GM18909 (cell line): ENCODE measurements around the gene CNTNAP4.

Experiments used
- ATAC-seq: cut with Tn5 transposase; IDR thresholded peaks from one replicate; pipeline ENCODE4 v1.9.1; 2021; ENCODE audit warnings: mild to moderate bottlenecking; ENCODE audit not compliant: unreplicated experiment, poor library complexity

The CNTNAP4 gene

DNA sequence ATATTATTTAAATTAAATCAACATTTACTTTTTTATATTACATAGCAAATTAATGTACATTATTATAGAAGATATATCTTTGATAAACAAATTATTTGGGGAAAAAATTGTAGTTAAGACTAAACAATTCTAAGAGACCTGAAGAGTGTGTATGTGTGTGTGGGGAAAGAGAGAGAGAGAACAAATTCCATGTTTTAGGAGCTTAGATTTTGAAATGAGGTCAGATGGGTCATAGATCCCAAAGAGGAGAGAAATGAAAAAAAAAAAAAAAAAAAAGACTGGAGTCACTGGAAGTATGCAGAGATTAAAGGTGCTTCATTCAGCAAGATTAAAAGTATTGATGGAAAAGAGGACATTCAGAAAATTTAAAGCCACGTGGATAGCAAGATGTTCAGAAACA, 206.8 kb downstream of the CNTNAP4 start:
- ATAC-seq = no peak

DNA sequence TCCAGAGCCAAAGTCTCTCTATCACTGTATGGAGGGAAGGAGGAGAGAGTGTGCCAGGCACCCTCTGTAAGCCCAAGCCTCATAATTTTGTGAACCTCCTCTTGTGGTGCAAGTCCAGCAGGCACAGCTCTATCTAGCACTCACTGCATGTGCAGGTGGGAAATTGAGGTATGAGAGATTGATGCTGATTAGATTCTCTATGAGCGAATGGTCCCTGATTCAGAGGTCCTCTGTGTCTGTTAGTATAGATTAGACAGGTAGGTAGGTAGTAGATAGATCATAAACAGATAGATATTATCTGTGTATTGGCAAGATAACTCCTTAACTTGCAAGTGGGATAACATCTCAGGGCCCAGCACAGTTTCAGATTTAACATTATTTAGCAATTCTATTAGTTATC, 209.5 kb downstream of the CNTNAP4 start:
- ATAC-seq = no peak

DNA sequence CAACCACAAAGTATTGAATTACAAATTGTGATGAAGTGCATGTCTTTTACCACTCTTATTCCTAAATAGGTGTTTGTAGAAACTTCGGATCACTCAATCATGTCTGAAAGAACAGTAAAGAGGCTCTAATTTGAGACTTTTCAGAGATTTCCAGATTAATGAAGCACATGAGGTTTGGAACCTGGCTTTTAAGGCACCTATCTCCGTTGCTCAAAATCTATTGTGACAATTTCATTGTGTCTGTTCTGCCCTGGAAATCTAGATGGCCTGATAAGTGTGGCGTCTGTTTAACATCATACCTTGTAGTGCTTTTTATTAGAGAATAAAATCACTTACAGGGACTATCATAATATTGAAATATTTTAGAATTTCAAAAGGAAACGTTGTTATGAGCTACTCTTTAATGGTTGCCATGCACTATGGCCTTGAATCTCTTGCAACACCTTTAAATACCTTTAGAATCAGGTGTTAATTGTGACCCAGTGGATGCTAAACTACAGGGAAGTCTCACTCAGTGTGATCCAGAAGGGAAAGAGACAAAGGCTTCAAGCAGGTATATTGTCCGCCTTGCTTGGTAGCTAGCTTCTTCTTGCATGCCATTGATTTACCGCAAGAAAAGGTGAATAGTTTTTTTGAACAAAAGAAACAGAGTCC, 210.3 kb downstream of the CNTNAP4 start:
- ATAC-seq = no peak

DNA sequence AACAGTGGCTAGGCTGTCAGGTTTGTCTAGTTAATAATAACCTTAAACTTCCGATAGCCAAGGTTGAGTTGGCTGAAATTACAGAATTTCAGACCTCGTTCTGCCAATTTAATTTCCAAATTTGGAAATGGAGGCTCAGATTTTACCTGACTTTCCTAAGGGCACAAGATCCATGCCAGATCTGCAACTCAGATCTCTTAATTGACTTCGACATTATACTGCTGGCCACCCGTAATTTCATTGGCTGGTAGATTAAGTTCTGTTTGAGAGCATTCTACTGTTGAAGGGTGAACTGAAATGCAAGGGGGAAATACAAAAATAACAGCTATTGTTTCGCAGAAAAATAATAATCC, 210.8 kb downstream of the CNTNAP4 start:
- no peak for ATAC-seq

DNA sequence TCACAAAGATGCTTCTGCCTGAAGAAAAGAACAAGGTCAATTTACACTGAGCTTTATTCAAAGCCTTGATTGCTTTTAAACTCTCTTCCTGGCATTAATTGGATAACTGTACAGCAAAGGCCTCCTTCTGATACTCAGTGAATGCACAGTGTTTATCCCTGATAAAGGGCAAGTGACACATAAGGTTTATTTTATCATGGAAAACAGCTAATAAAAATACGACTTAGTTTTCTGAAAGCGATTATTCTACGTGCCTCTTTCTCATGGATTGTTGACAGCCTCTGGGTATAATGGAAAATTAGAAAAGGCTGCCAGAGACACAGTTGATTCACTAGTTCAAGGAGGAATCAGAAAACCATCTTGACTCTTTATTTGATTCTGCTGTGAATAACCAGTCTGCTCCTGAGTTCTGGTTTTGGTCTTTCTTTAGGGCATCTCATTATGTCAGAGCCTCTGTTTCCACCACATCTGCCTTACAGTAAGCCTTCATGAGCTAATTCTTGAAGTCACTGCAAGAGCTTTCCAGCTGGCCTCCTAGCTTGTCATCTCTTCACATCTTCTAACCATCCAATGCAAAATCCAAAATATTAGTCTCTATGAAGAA, 212.9 kb downstream of the CNTNAP4 start:
- no peak for ATAC-seq

DNA sequence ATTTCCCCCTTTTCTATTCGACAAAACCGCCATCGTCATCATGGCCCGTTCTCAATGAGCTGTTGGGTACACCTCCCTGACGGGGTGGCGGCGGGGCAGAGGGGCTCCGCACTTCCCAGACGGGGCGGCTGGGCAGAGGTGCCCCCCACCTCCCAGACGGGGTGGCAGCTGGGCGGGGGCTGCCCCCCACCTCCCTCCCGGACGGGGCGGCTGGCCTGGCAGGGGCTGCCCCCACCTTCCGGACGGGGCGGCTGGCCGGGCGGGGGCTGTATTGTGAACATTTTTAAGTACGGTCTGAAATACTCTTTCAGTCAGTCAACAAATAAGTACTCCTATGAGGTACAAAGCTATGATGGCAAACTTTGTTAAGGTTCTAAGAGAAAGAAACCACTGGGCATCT, 222.8 kb downstream of the CNTNAP4 start:
- ATAC-seq = no peak

DNA sequence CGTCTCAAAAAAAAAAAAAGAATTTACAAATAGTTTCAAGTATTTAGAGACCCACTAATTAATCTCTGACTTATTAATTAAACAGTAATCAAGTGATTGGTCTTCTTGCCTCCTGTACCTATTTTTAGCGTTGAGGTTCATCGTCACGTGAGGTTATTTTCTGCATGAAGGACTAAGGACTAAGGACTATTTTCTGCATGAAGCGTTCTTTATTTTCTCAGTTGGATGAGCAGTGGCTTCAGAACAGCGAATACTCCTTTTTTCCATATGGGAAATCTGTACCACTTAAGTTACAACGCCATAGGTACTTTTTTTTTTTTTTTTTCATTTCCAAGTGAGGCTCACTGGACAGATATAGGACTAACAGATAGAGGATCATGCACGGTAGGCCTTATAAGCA, 224.9 kb downstream of the CNTNAP4 start:
- ATAC-seq = no peak

DNA sequence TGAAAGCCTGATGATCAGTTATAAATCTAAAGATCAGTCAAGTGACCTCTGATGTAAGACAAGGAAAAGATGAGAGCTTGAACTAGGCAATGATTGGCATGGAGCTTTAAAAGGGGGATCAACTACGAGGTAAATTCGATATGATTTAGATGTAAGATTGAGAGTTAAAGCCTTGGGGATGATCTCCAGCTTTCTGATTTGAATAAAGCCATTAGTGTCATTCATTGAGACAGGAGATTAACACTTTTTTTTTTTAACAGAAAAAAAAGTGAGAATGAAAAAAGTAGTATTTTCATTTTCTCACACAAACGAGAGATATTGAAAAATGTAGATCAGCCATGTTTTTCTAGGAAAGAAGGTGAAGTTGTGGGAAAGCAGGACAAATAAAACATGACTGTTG, 225.4 kb downstream of the CNTNAP4 start:
- no peak for ATAC-seq

DNA sequence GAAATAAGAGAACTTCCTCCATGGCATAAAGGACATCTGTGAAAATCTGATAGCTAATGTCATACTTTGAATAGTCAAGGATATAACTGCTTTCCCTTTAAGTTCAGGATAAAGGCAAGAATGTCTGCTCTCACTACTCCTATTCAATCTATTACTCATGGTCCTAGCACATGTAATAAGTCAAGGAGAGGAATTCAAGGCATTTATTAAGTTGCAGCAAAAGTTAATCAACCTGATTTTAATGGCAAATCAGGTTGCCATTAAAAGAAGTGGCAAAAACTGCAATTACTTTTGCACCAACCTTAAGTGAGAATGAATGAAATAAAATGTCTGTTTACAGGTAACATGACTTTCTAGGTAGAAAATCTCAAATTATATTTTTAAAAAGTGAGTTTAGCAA, 225.9 kb downstream of the CNTNAP4 start:
- no peak for ATAC-seq

DNA sequence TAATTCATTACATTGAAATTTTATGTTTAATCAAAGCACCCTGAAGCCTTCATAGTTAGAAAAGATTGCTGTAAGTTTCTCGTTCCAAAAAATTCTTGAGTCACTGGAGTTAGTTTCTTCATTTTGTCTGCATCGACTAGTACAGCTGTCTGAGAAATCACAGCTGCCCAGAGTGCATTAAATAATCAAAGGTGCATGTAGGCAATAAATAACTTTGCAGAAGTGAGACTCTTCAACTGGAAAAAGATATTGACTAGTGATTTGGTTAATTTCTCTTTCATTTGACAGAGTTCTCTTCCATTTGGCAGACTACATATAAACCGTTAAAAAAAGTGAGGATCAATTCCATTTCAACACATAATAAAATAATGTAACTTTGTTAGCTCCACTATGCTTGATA, 234.0 kb downstream of the CNTNAP4 start:
- ATAC-seq = no peak

DNA sequence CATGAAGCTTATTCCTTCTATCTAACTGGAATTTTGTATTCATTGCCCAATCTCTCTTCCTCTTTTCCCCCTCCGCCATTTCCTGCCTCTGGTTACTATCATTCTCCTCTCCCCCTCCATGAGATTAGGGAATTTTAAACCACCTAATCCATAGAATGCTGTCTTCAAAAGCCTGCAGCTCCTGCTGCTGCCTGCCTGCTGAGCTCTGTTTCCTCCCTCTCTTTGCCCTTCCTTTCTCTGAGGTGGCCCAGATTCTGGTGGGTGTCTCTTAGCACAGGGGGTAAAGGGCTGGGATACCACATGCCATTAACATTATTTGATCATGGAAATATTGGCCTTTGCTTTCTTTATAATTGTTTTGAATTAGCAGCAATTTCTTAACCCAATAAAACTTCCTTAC, 241.6 kb downstream of the CNTNAP4 start:
- no peak for ATAC-seq

DNA sequence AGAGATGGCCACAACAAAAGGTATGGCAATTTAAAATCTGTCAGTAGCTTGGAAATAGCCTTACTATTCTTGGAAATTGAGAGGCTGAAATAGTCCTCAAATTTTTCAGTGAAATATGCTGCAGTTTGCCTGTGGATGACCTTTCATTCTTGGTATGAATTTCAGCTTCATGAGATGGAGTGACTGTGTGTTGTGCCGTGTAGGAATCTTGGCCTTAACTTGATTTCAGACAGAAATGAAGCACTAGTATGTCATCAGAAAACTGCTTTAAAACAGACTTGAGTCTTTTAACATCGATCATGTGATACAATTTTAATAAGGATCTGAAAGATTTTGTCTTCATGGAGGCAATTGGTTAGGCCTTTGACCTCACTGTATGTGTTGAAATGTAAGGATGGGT, 247.2 kb downstream of the CNTNAP4 start:
- no peak for ATAC-seq

DNA sequence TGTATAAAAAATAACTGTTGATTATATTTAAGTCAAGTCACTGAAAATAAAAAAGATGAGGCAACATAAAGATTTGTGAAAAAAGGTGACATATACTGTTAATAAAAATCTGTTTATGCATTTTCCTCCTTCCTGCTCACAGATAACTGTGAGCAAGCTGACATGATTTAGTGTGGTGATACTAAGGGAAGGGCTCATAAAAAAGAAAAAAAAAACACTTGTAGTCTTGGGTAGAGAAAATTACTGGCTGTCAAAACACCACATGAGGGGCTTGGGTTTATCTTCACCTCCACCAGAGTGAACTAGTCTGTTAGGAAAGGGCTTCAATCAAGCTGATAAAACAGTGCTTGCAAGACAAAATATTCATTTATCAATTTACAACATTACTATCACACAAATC, 247.6 kb downstream of the CNTNAP4 start:
- no peak for ATAC-seq

DNA sequence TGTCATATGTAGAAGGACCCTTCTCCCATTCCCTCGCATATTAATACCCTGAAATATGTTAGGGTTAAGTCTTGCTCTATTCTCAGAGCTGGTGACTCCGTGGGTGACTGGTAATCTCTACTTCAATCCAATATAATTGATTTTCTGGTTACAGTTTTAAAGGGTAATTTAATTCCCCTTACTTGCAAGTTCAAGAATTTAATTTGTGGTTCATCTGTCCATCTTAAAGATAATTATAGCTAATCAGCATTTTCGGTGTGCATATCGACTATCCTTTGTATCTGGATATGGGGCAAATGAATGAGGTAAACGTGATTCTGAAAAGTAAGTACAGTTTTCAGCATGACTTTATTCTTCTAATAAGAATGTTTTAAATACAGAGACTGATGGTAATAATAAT, 250.0 kb downstream of the CNTNAP4 start:
- ATAC-seq = no peak

DNA sequence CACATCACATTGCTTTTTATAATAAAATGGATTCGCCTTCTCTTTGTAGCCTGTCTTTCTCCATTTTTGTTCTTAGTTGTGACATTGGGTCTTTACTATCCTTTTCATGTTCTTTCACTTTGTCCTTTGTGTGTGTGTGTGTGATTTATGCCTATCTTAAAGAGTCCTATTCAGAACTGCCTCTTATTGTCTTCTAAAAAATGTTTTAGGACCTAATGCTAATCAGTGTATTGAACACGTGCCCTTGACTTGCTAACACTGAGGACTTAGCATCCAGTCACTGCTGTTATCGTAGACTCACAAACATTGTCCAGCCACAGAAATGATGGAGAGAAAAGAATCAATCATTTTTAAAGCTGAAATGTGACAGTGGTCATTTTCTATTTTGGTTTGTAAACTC, 251.9 kb downstream of the CNTNAP4 start:
- ATAC-seq = no peak

DNA sequence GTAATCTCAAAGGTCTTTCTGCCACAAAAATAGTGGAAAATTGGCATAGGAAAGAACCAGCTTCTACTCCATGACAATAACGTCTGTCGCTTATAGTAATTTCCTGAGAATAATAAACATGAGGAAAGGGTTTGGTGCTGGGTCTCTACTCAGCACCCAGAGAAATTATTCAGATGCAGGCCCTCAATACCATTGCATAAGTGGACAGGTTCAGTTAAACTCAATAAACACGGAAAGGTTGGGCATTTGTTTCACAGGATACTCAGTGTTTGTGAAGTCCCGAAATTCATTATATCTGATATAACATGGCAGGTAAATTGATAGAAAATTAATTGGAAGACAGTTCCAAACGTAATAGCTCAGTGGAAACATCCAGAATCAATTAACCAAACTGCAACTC, 254.0 kb downstream of the CNTNAP4 start:
- no peak for ATAC-seq

DNA sequence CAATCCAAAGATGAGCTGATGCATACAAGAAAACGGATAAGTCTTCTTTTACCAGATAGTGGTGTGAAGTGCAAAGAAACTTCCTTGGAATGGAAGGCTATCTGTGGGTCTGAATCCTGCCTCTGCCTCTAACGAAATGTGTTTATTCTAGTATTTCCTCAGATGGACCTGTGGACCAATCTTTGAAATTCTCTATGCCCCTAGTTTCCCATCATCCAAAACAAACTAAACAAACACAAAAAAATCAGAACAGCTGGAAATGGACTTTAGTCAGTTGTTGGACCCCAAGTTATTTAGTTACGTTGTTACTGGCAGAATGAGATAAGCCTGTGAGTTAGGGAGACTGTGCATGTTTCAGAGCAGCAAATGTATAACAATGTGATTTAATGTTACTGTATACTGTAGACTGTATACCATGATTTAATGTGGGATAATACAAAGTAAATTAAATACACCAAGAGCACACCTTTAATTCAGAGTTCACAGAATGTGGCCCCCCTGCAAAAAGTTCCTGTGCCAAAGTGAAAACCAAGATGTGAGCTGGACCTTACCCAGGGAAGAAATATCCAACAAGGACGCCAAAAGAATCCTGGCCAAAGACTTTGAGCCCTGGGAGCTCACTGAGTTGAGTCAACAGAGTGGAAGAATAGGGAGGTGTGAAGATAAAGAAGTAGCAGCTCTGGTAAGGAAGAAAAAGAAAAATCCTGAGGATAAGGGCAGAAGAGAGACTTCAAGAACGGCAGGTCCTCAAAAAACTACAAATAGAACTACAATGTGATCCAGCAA, 255.2 kb downstream of the CNTNAP4 start:
- ATAC-seq = no peak

DNA sequence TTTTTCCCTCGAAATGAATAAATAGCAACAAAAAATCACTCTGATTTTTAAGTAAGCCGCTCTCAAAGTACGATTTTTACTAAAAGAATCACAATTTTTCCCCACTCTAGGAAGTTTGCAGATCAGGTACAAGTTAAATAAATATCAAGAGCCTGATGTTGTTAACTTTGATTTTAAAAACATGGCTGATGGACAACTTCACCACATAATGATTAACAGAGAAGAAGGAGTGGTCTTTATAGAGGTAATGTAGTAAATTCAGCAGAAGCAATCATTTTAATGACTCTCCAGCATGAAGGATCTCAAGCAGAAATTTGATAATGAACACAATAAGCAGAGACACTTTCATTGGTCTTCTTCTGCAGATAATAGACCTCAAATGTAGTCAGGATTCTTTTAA, 262.4 kb downstream of the CNTNAP4 start:
- no peak for ATAC-seq

DNA sequence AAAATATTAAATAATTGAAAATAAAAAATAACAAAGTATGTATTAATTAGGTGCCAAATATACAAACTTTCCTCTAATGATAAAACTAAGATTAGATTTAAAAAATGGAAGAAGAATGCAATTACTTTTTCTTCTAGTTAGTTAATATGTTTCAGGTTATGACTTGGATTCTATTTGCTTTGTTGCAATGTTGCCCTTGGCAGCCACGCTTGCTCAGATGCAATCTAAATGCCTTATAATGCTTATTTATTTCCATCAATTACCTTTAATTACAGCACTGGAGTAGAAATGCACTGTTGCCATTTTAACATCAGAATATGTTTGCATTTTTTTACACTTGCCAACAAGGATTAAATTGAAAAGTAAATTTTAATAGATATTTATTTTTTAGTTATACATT, 263.9 kb downstream of the CNTNAP4 start:
- ATAC-seq = no peak

DNA sequence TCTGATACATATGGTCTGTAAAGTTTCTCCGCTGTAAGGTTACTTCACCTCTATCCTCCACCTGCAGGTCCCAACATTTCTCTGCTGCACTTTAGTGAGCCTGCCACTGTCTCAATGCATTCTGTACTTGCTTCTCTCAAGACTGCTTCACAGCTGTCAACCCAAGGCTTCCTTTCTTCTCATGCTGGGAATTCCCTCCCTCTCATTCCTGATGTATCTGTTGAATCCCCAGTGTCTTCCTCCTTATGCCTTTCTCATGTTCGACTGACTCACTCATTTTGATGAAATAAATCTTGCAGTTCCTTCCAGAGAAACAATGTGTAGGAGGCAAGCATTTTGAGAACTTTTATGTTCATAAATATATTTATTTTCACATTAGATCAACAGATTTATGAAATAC, 288.3 kb downstream of the CNTNAP4 start:
- ATAC-seq = no peak

DNA sequence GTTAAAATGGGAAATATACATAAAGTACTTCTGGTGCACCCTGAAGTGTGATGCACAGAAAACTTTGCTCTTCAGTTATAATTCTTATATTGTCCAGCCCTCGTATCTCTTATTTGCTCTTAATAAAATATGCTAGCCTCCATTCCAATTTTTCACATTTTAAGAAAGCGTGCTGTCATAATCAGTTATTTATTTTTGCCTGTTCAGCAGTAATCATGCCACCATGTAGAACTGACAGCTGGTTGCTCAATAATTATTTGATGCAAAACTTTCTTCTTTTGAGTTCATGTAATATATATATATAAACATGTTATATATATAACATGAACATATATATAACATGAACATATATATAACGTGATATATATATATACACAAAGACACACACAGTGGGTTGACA, 294.6 kb downstream of the CNTNAP4 start:
- ATAC-seq = no peak

DNA sequence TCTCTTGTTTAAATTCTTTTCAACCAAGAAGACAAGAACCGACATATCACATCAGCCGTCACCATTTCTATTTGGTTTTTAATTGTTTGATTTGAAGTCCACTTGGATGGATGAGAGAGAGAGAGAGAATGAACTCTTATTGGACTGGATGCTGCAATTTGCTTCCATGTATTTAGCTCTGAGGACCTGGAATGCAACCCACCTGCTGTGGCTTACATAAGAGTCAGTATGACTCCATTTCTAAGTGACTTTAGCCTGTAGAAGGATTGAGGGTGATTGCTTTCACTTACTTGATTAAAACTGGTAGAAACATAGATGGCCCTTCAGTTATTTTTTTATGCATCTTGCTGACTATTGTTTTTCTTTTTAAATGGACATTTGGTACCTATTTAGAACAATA, 296.1 kb downstream of the CNTNAP4 start:
- no peak for ATAC-seq
